ENCODE results near the gene KRTAP2-1. TPM values are rescaled to one million over a fixed set of nuclear protein-coding genes. Genes with fewer than 3 reads are reported as not detected.

Gene KRTAP2-1
- total and polyA plus RNA-seq, 2 of the 13 experiments (the other 11 are each of a cell fraction or from before 2014, with no cell fraction given), result not detected

- TF ChIP-seq MTF2 (CRISPR knock-in tag; IDR thresholded peaks at IDR 0.05; ENCODE audit: borderline replicate concordance) (no peak), RFX3 (CRISPR knock-in tag; IDR thresholded peaks at IDR 0.05) (no peak), E2F2 (CRISPR knock-in tag; IDR thresholded peaks at IDR 0.05; ENCODE audit: borderline replicate concordance) (no peak), HMG20B (CRISPR knock-in tag; conservative IDR thresholded peaks at IDR 0.05) (peak; percentile 87), SRSF4 (IDR thresholded peaks at IDR 0.05; ENCODE audit: low read depth, low read length, poor library complexity, severe bottlenecking) (no peak), SETDB1 (CRISPR knock-in tag; IDR thresholded peaks at IDR 0.05; ENCODE audit: borderline replicate concordance) (no peak), TFAP4 (IDR thresholded peaks at IDR 0.05; ENCODE audit: borderline replicate concordance, low read depth) (no peak), ZBTB43 (CRISPR knock-in tag; conservative IDR thresholded peaks at IDR 0.05) (0 out of 2 replicates have a peak, but pooled peaks have one; percentile 43), CBX5 (CRISPR knock-in tag; IDR thresholded peaks at IDR 0.05; ENCODE audit: borderline replicate concordance) (no peak), TAF15 (IDR thresholded peaks at IDR 0.05; ENCODE audit: low read depth, low read length, poor library complexity, severe bottlenecking) (no peak), SP2 (CRISPR knock-in tag; IDR thresholded peaks at IDR 0.05) (no peak), HOMEZ (CRISPR knock-in tag; IDR thresholded peaks at IDR 0.05; ENCODE audit: low read depth) (peak; percentile 77; the same call in 1 of the 2 replicates), PRMT3 (CRISPR knock-in tag; IDR thresholded peaks at IDR 0.05; ENCODE audit: borderline replicate concordance, low read depth) (no peak), ASH2L (IDR thresholded peaks at IDR 0.05; ENCODE audit: insufficient read length, low read depth, low read length) (peak; percentile 85), CREBL2 (CRISPR knock-in tag; IDR thresholded peaks at IDR 0.05; ENCODE audit: borderline replicate concordance) (no peak), MYC (CRISPR knock-in tag; IDR thresholded peaks at IDR 0.05; ENCODE audit: borderline replicate concordance) (no peak), ZNF792 (CRISPR knock-in tag; IDR thresholded peaks at IDR 0.05) (0 out of 2 replicates have a peak, but pooled peaks have one; percentile 54), ZNF639 (CRISPR knock-in tag; conservative IDR thresholded peaks at IDR 0.05) (no peak), ZZZ3 (CRISPR knock-in tag; IDR thresholded peaks at IDR 0.05; ENCODE audit: borderline replicate concordance) (no peak), GMEB1 (CRISPR knock-in tag; IDR thresholded peaks at IDR 0.05; ENCODE audit: borderline replicate concordance) (no peak; the same call in 1 of the 2 replicates)
Measured at GRCh38 chr17:41009301-41009760, 37.8 kb downstream of the KRTAP2-1 start (continued).

Data from HepG2 (cell line).